Smooth muscle cell (in vitro differentiated cells): ENCODE measurements around the gene KLHDC10. TPM values are rescaled to one million over a fixed set of nuclear protein-coding genes. Genes with fewer than 3 reads are reported as not detected.

Experiments
- DNase-seq: peaks from one replicate; lab custom pipeline; 2025; ENCODE audit not compliant: unreplicated experiment; lab: John Stamatoyannopoulos, UW
- H2AFZ ChIP-seq: fragments of 200-600 bp; sonication (generic); 2 replicates; pipeline ENCODE4 v1.6.0; 2016; ENCODE audit warnings: antibody characterized with exemption, low read depth, mild to moderate bottlenecking
- H3F3A ChIP-seq: fragments of 200-600 bp; sonication (generic); 2 replicates; pipeline ENCODE4 v1.6.0; 2017; ENCODE audit warnings: antibody characterized with exemption, low read depth
- H3K27ac ChIP-seq: fragments of 200-600 bp; sonication (generic); 2 replicates; pipeline ENCODE4 v1.5.1; 2016; ENCODE audit warnings: low read depth, mild to moderate bottlenecking
- H3K27me3 ChIP-seq: fragments of 200-600 bp; sonication (generic); 2 replicates; pipeline ENCODE4 v1.6.1; 2016; ENCODE audit warnings: low read depth, mild to moderate bottlenecking
- H3K36me3 ChIP-seq: fragments of 200-600 bp; sonication (generic); 2 replicates; pipeline ENCODE4 v1.5.1; 2016; ENCODE audit warnings: low read depth
- H3K4me1 ChIP-seq: fragments of 200-600 bp; sonication (generic); 2 replicates; pipeline ENCODE4 v1.5.1; 2016; ENCODE audit warnings: low read depth
- H3K4me2 ChIP-seq: fragments of 200-600 bp; sonication (generic); 2 replicates; pipeline ENCODE4 v1.6.0; 2016; ENCODE audit warnings: mild to moderate bottlenecking
- H3K4me3 ChIP-seq: fragments of 200-600 bp; sonication (generic); 2 replicates; pipeline ENCODE4 v1.5.1; 2016; ENCODE audit warnings: mild to moderate bottlenecking
- H3K79me2 ChIP-seq: fragments of 200-600 bp; sonication (generic); 2 replicates; pipeline ENCODE4 v1.6.0; 2016; ENCODE audit warnings: low read depth, mild to moderate bottlenecking
- H3K9ac ChIP-seq: fragments of 200-600 bp; sonication (generic); 2 replicates; pipeline ENCODE4 v1.6.0; 2016; ENCODE audit warnings: low read depth
- H3K9me3 ChIP-seq: fragments of 200-600 bp; sonication (generic); replicated peaks from 2 replicates; pipeline ENCODE4 v1.5.1; 2016; ENCODE audit warnings: low read depth
- H4K20me1 ChIP-seq: fragments of 200-600 bp; sonication (generic); 2 replicates; pipeline ENCODE4 v1.6.0; 2016; ENCODE audit warnings: low read depth
- WGBS: methylation state at CpG from one replicate; pipeline ENCODE4 v1.1.7; 2016; ENCODE audit warnings: low lambda C conversion rate; 5-methylcytosine and 5-hydroxymethylcytosine counted together
- polyA plus RNA-seq: library from polyadenylated mRNA; unstranded; fragments of >200 nt; fragmentation: Nextera tagmentation; extraction: Ambion mirVana; gene quantifications from 2 replicates; pipeline ENCODE4 v1.2.1, GENCODE V29; 2016
- total RNA-seq: library from RNA; depleted of rRNA; stranded (reverse); fragments of >200 nt; gene quantifications from 2 replicates; pipeline ENCODE4 v1.2.3, GENCODE V29; 2014
- TF ChIP-seq, protein P1 (sequence below): fragments of 200-600 bp; sonication (generic); IDR thresholded peaks from 2 replicates; pipeline ENCODE4 v1.5.1; 2017; ENCODE audit warnings: borderline replicate concordance, mild to moderate bottlenecking, antibody characterized with exemption; ENCODE audit not compliant: insufficient read depth, poor library complexity, severe bottlenecking

KLHDC10 gene
- total and polyA plus RNA-seq, 2 experiments from 2014 or later: 8.3 to 24.9 TPM

DNA sequence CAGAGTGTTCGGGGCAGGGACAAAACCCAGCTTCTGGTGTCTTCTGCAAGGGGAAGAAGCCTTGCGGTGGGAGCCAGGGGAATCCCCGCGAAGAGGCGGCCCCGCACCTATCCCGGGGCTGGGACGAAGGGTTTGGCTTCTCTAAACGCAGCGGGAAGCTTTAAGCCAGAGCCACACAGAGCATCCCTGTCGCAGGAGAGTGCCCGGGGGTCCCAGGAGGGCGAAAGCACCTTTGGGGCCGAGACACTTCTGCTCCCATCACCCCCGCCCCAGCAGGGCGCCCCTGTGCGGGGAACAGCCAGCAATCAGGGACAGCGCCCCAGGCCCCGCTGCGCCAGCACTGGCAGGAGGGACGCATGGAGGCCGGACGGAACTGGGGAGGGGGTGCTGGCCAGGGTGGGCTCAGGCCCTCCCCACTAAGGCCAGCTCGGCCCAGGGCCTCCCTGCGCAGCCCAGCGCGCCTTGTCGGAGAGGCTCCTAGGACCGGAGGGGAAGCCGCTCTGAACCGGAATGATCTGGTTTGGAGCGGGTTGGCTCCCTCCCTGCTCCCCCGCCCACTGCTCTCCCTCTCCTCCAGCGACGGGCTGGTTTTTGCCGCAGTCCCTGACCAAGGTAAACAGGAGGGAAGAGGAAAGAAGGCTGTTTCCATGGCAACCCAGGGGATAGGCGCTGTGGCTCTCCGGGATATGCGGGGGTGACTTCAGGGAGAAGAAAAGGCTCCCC, 71.0 kb downstream of the KLHDC10 start:
- Histone ChIP-seq H3K9ac (peak overlapping the region; percentile 66), H3K36me3 (no peaks in the 10 kb centered on the region), H3K4me2 (peak overlapping the region; percentile 90), H3K9me3 (no peaks in the 10 kb centered on the region), H2AFZ (no peak overlapping the region), H3F3A (no peaks in the 10 kb centered on the region), H3K27me3 (no peaks in the 10 kb centered on the region), H3K79me2 (no peaks in the 10 kb centered on the region), H3K4me1 (peaks cover 18% of the 10 kb centered on the region), H3K4me3 (peak overlapping the region; percentile 57), H3K27ac (no peak overlapping the region), H4K20me1 (no peaks in the 10 kb centered on the region)
- 15% methylated on average over 28 of the region's 39 CpGs for WGBS
- peak; percentile 13 for DNase-seq
- TF ChIP-seq, protein P1, sequence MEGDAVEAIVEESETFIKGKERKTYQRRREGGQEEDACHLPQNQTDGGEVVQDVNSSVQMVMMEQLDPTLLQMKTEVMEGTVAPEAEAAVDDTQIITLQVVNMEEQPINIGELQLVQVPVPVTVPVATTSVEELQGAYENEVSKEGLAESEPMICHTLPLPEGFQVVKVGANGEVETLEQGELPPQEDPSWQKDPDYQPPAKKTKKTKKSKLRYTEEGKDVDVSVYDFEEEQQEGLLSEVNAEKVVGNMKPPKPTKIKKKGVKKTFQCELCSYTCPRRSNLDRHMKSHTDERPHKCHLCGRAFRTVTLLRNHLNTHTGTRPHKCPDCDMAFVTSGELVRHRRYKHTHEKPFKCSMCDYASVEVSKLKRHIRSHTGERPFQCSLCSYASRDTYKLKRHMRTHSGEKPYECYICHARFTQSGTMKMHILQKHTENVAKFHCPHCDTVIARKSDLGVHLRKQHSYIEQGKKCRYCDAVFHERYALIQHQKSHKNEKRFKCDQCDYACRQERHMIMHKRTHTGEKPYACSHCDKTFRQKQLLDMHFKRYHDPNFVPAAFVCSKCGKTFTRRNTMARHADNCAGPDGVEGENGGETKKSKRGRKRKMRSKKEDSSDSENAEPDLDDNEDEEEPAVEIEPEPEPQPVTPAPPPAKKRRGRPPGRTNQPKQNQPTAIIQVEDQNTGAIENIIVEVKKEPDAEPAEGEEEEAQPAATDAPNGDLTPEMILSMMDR: no peak

DNA sequence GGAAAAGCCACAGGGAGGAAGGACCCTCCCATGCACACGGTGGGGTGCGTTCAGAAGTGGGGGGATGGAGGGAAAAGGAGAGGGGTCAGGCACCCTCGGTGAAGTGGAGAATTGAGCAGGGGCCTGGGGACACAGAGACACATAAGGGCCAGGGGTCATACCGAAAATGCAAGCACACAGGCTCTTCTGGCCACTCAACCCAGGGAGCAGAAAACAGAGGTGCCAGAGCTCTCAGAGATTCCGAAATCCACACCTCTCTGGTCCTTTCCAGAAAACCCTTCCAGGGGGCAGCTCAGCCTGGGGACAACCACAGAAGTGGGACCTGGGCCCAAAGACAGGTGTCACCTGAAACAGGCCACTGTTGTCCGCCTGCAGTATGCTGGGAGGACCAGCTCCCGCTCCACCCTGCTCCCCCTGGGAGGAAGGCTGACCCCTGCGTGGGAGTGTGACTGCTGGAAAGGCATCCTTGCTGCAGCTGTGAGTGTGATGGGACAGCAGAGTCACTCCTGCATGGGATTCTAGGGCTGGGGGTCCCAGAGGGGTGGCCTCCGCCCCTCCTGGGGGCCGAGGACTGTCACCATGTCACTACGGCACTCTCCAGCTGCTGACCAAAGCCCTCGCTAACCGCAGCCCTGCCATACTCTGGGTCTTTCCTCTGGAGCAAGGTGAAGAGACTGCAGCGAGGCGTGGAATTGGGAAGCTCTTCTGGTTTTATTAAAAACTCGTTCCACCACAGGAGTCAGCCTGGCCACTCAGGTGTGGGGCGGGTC, 71.7 kb downstream of the KLHDC10 start:
- Histone ChIP-seq H3K36me3 (no peaks in the 10 kb centered on the region), H3K4me1 (peaks cover 18% of the 10 kb centered on the region), H3K4me3 (peak overlapping the region; percentile 57), H3K4me2 (peak overlapping the region; percentile 90), H3K9ac (peak overlapping the region; percentile 66), H3F3A (no peaks in the 10 kb centered on the region), H3K79me2 (no peaks in the 10 kb centered on the region), H4K20me1 (no peaks in the 10 kb centered on the region), H3K9me3 (no peaks in the 10 kb centered on the region), H3K27ac (no peak overlapping the region), H3K27me3 (no peaks in the 10 kb centered on the region), H2AFZ (no peak overlapping the region)
- no peak for DNase-seq
- WGBS: 84% methylated on average over 17 of the region's 17 CpGs
- TF ChIP-seq, protein P1: no peak

DNA sequence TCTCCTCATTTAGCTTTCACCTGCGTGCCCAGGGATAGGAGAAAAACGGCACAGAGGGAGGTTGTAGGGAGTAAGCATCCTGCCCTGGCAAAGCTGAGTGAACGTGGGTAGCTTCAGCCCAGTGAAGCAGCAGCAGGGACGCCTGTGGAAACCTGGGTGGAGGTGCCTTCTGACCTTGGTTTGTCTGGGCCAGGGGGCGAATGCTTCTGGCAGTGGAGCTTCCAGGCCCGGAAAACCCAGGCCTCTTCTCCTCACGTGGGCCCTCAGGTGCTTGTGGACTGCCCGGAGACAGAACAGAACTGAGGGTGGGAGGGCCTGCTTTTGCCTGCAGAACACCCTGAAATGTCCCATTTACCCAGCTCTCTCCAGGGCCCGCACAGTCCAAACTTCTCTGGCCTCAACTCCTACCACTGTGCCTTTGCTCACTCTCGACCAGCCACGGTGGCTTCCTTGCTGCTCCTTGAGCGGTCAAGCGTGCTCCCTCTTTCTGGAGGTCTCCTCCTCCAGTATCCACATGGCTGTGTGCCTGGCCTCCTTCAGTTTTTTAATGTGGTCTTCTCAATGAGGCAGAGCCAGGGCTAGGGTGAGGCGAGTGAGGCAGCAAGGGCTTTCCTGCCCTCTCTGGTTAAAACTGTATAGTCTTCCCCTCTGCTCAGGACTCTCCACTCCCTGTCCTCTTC, 72.5 kb downstream of the KLHDC10 start:
- 93% methylated on average over 14 of the region's 14 CpGs for WGBS
- no peaks in the 10 kb centered on the region for H3K36me3 ChIP-seq
- H3K9me3 ChIP-seq: no peaks in the 10 kb centered on the region
- TF ChIP-seq, protein P1: no peak
- H3K4me2 ChIP-seq: no peak overlapping the region
- H3K27ac ChIP-seq: no peak overlapping the region
- H2AFZ ChIP-seq: no peak overlapping the region
- no peaks in the 10 kb centered on the region for H3K27me3 ChIP-seq
- H3K4me1 ChIP-seq: peaks cover 18% of the 10 kb centered on the region
- H3K9ac ChIP-seq: no peak overlapping the region
- no peaks in the 10 kb centered on the region for H3F3A ChIP-seq
- H3K79me2 ChIP-seq: no peaks in the 10 kb centered on the region
- DNase-seq: no peak
- H4K20me1 ChIP-seq: no peaks in the 10 kb centered on the region
- H3K4me3 ChIP-seq: no peak overlapping the region
